LNCaP clone FGC (cell line): ENCODE data around the gene GAB3.

Experiments
- DNase-seq: peaks from one replicate; pipeline ENCODE4 v3.0.0-alpha.2; 2011; ENCODE audit warnings: low read depth
- H3K4me3 ChIP-seq: 2 replicates; pipeline ENCODE4 v1.5.1; 2011; ENCODE audit warnings: mild to moderate bottlenecking, low read depth, low read length, control low read depth
- TF ChIP-seq, protein P1 (sequence below): IDR thresholded peaks from 2 replicates; pipeline ENCODE4 v1.5.1; 2012; ENCODE audit warnings: mild to moderate bottlenecking; ENCODE audit not compliant: control insufficient read depth, insufficient read depth; ENCODE audit errors: extremely low read depth

The GAB3 gene

GRCh38 chrX:154724993-154725756, 25.7 kb downstream of the GAB3 start:
- no peak overlapping the region for H3K4me3 ChIP-seq
- TF ChIP-seq, protein P1, sequence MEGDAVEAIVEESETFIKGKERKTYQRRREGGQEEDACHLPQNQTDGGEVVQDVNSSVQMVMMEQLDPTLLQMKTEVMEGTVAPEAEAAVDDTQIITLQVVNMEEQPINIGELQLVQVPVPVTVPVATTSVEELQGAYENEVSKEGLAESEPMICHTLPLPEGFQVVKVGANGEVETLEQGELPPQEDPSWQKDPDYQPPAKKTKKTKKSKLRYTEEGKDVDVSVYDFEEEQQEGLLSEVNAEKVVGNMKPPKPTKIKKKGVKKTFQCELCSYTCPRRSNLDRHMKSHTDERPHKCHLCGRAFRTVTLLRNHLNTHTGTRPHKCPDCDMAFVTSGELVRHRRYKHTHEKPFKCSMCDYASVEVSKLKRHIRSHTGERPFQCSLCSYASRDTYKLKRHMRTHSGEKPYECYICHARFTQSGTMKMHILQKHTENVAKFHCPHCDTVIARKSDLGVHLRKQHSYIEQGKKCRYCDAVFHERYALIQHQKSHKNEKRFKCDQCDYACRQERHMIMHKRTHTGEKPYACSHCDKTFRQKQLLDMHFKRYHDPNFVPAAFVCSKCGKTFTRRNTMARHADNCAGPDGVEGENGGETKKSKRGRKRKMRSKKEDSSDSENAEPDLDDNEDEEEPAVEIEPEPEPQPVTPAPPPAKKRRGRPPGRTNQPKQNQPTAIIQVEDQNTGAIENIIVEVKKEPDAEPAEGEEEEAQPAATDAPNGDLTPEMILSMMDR, result no peak
- DNase-seq, result no peak

GRCh38 chrX:154721155-154721554, 29.7 kb downstream of the GAB3 start:
- TF ChIP-seq, protein P1, result no peak
- no peak overlapping the region for H3K4me3 ChIP-seq
- no peak for DNase-seq

- TF ChIP-seq, protein P1, result no peak
- H3K4me3 ChIP-seq, result no peak overlapping the region
- DNase-seq, result no peak
Observed at GRCh38 chrX:154720067-154720466, 30.8 kb downstream of the GAB3 start.

DNA sequence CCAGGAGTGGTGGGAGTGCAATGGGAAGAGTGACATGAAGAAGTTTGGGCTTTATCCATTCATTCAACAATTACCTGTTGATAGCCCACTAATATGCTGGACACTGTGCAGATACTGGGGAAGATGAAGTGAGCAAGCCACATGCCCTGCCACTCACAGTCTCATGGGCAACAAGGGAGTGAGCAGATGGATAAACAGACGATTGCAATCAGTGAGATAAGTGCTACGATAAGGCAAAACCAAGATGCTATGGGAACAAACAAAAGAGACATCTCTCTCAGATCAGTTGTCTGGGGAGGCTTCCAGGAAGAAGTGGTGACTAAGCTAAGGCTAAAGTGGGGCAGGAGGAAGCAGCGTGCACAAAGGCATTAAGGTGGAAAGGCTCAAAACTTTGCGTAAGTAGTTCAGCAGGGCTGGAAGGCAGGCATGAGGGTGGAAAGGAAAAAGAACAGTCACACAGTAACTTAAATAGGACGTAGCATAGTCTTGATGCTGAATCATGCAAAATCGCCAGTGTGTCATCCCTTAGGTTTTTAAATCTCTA, 31.7 kb downstream of the GAB3 start:
- TF ChIP-seq, protein P1, result no peak
- DNase-seq, result no peak
- no peak overlapping the region for H3K4me3 ChIP-seq

DNA sequence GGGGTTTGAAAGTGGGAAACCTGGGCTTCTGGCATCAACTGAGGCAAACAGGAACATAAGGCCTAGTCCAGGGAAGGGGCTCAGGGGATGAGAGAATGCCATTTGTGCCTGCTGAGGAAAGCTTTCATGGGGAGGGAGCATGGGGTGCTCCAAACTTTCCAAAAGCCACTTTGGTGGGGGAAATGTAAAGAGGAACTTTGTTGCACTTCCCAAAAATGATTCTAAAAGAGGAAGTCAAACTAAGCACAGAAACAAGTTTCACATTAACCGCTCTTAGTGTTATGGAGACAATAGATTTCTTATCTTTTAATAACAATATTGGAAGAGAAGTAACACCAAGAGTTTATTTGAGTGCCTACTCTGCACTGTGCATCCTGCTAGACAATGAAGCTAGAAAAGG, 32.3 kb downstream of the GAB3 start:
- no peak overlapping the region for H3K4me3 ChIP-seq
- TF ChIP-seq, protein P1, result no peak
- no peak for DNase-seq

- TF ChIP-seq, protein P1, result no peak
- DNase-seq, result no peak
- no peak overlapping the region for H3K4me3 ChIP-seq
Observed at GRCh38 chrX:154717824-154718223, 33.1 kb downstream of the GAB3 start.
